ENCODE measurements around the gene SYNGR4.
A peak's percentile ranks its signal among the peaks of the same experiment; 100 is the strongest.

Gene SYNGR4

GRCh38 chr19:48332662-48333466 is 31.3 kb upstream of the SYNGR4 start:
- peak; percentile 0 for TF ChIP-seq CTCF (IDR thresholded peaks at IDR 0.05; ENCODE audit: extremely low read depth, insufficient read depth, missing control alignments)
- in situ Hi-C loops (cut with MboI; ENCODE audit: low pct_unique_long_range_greater_than_20kb, low sequenced_read_pairs, unreplicated experiment), result no loop called here
- peak; percentile 98 for DNase-seq (ENCODE audit: low spot score)

- peak; percentile 96 for DNase-seq (ENCODE audit: low spot score)
- in situ Hi-C loops (cut with MboI; ENCODE audit: low pct_unique_long_range_greater_than_20kb, low sequenced_read_pairs, unreplicated experiment), result no loop called here
These were observed 30.4 kb upstream of the SYNGR4 start for GRCh38 chr19:48333467-48334384.

GRCh38 chr19:48338253-48338755 is 25.9 kb upstream of the SYNGR4 start:
- DNase-seq (ENCODE audit: low spot score), result no peak
- no peak for TF ChIP-seq CTCF (IDR thresholded peaks at IDR 0.05; ENCODE audit: extremely low read depth, insufficient read depth, missing control alignments)
- in situ Hi-C loops (cut with MboI; ENCODE audit: low pct_unique_long_range_greater_than_20kb, low sequenced_read_pairs, unreplicated experiment), result no loop called here

More at GRCh38 chr19:48333467-48334384, 30.4 kb upstream of the SYNGR4 start:
- peak; percentile 95 for TF ChIP-seq CTCF (IDR thresholded peaks at IDR 0.05; ENCODE audit: extremely low read depth, insufficient read depth, missing control alignments)

- TF ChIP-seq CTCF (IDR thresholded peaks at IDR 0.05; ENCODE audit: extremely low read depth, insufficient read depth, missing control alignments), result no peak
- in situ Hi-C loops (cut with MboI; ENCODE audit: low pct_unique_long_range_greater_than_20kb, low sequenced_read_pairs, unreplicated experiment), result no loop called here
- no peak for DNase-seq (ENCODE audit: low spot score)
These were observed 25.2 kb upstream of the SYNGR4 start for GRCh38 chr19:48338802-48339503.

- TF ChIP-seq CTCF (IDR thresholded peaks at IDR 0.05; ENCODE audit: extremely low read depth, insufficient read depth, missing control alignments), result no peak
- no peak for DNase-seq (ENCODE audit: low spot score)
- in situ Hi-C loops (cut with MboI; ENCODE audit: low pct_unique_long_range_greater_than_20kb, low sequenced_read_pairs, unreplicated experiment), result no loop called here
These were observed 23.2 kb upstream of the SYNGR4 start for GRCh38 chr19:48340995-48341394.

All from GM13977 (cell line).